HepG2 (cell line): ENCODE data around the gene TAS1R1. TPM values are rescaled to one million over a fixed set of nuclear protein-coding genes. Genes with fewer than 3 reads are reported as not detected.

Experiments used
- FIP1L1 ChIP-seq: fragments of 200-400 bp; formaldehyde crosslinking; IDR thresholded peaks from 2 replicates; pipeline ENCODE4 v1.6.1; 2018; ENCODE audit warnings: low read depth, mild to moderate bottlenecking, low read length, moderate library complexity, borderline replicate concordance; ENCODE audit not compliant: insufficient read depth
- HNF4A ChIP-seq: sonication (generic); formaldehyde crosslinking; IDR thresholded peaks from 2 replicates; pipeline ENCODE4 v1.4.0; 2020; ENCODE audit warnings: missing genetic modification reagents
- KDM6A ChIP-seq: IDR thresholded peaks from 2 replicates; pipeline ENCODE4 v1.6.1; 2016; ENCODE audit warnings: low read depth
- NKX3-1 ChIP-seq: sonication (generic); formaldehyde crosslinking; IDR thresholded peaks from 2 replicates; pipeline ENCODE4 v1.5.0; 2020; ENCODE audit warnings: missing genetic modification reagents
- POGK ChIP-seq: sonication (generic); formaldehyde crosslinking; conservative IDR thresholded peaks from 2 replicates; pipeline ENCODE4 v1.8.0; 2022; ENCODE audit warnings: mild to moderate bottlenecking, moderate library complexity, missing genetic modification reagents
- ZFP37 ChIP-seq: sonication (generic); formaldehyde crosslinking; IDR thresholded peaks from 2 replicates; pipeline ENCODE4 v1.4.0; 2020; ENCODE audit warnings: missing genetic modification reagents, borderline replicate concordance
- ZNF589 ChIP-seq: sonication (generic); formaldehyde crosslinking; conservative IDR thresholded peaks from 2 replicates; pipeline ENCODE4 v1.8.0; 2022; ENCODE audit warnings: mild to moderate bottlenecking, moderate library complexity, missing genetic modification reagents
- ZNF639 ChIP-seq: conservative IDR thresholded peaks from 2 replicates; pipeline ENCODE4 v1.6.1; 2018; ENCODE audit warnings: missing genetic modification reagents
- ZSCAN30 ChIP-seq: sonication (generic); formaldehyde crosslinking; IDR thresholded peaks from 2 replicates; pipeline ENCODE4 v1.5.0; 2020; ENCODE audit warnings: mild to moderate bottlenecking, missing genetic modification reagents
- polyA plus RNA-seq, 8 experiments: library from polyadenylated mRNA; depleted of rRNA in 3 of 8; stranded (reverse) in 7 of 8; unstranded in 1 of 8; fragments of >200 nt; fragmentation: Illumina TruSeq in 4 of 8; extraction: Trizol in 4 of 8; gene quantifications; 2 replicates each; pipeline versions ENCODE4 v1.2.1 to v1.2.3, GENCODE V29; 2011 to 2016; ENCODE audit warnings: low read depth in 4 of 8, missing spikeins in 1 of 8, mixed read lengths in 1 of 8; ENCODE audit not compliant: insufficient read depth in 1 of 8
- total RNA-seq, 5 experiments: library from RNA; depleted of rRNA; stranded (reverse); fragments of >200 nt; fragmentation: Illumina TruSeq; extraction: Trizol; gene quantifications; 2 replicates each; pipeline ENCODE4 v1.2.3, GENCODE V29; 2016; ENCODE audit warnings: low read depth in 1 of 5
- TF ChIP-seq, protein P1 (sequence below): sonication (generic); formaldehyde crosslinking; IDR thresholded peaks from one replicate; pipeline ENCODE4 v1.5.1; 2020; ENCODE audit warnings: mild to moderate bottlenecking, missing genetic modification reagents; ENCODE audit errors: not compliant biosample characterization
- TF ChIP-seq, protein P2 (sequence below): sonication (generic); formaldehyde crosslinking; IDR thresholded peaks from 2 replicates; pipeline ENCODE4 v1.5.0; 2020; ENCODE audit warnings: mild to moderate bottlenecking, missing genetic modification reagents
- TF ChIP-seq, protein P3 (sequence below): sonication (generic); formaldehyde crosslinking; conservative IDR thresholded peaks from 2 replicates; pipeline ENCODE4 v1.4.0; 2020; ENCODE audit warnings: missing genetic modification reagents

The TAS1R1 gene
- total and polyA plus RNA-seq, 2 of the 13 experiments (the other 11 are each of a cell fraction or from before 2014, with no cell fraction given), result 1.4 to 1.6 TPM

- TF ChIP-seq, protein P1, sequence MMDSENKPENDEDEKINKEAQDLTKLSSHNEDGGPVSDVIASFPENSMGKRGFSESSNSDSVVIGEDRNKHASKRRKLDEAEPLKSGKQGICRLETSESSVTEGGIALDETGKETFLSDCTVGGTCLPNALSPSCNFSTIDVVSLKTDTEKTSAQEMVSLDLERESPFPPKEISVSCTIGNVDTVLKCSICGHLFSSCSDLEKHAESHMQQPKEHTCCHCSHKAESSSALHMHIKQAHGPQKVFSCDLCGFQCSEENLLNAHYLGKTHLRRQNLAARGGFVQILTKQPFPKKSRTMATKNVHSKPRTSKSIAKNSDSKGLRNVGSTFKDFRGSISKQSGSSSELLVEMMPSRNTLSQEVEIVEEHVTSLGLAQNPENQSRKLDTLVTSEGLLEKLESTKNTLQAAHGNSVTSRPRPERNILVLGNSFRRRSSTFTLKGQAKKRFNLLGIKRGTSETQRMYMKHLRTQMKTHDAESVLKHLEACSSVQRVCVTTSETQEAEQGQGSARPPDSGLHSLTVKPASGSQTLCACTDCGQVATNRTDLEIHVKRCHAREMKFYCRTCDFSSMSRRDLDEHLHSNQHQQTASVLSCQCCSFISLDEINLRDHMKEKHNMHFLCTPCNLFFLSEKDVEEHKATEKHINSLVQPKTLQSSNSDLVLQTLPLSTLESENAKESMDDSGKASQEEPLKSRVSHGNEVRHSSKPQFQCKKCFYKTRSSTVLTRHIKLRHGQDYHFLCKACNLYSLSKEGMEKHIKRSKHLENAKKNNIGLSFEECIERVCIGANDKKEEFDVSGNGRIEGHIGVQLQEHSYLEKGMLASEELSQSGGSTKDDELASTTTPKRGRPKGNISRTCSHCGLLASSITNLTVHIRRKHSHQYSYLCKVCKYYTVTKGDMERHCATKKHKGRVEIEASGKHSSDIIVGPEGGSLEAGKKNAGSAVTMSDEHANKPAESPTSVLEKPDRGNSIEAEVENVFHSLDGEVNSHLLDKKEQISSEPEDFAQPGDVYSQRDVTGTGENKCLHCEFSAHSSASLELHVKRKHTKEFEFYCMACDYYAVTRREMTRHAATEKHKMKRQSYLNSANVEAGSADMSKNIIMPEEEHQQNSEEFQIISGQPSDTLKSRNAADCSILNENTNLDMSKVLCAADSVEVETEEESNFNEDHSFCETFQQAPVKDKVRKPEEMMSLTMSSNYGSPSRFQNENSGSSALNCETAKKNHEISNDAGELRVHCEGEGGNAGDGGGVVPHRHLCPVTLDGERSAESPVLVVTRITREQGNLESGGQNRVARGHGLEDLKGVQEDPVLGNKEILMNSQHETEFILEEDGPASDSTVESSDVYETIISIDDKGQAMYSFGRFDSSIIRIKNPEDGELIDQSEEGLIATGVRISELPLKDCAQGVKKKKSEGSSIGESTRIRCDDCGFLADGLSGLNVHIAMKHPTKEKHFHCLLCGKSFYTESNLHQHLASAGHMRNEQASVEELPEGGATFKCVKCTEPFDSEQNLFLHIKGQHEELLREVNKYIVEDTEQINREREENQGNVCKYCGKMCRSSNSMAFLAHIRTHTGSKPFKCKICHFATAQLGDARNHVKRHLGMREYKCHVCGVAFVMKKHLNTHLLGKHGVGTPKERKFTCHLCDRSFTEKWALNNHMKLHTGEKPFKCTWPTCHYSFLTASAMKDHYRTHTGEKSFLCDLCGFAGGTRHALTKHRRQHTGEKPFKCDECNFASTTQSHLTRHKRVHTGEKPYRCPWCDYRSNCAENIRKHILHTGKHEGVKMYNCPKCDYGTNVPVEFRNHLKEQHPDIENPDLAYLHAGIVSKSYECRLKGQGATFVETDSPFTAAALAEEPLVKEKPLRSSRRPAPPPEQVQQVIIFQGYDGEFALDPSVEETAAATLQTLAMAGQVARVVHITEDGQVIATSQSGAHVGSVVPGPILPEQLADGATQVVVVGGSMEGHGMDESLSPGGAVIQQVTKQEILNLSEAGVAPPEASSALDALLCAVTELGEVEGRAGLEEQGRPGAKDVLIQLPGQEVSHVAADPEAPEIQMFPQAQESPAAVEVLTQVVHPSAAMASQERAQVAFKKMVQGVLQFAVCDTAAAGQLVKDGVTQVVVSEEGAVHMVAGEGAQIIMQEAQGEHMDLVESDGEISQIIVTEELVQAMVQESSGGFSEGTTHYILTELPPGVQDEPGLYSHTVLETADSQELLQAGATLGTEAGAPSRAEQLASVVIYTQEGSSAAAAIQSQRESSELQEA (CRISPR knock-in tag), result no peak
- no peak for TF ChIP-seq ZSCAN30 (CRISPR knock-in tag)
- peak; percentile 98 for TF ChIP-seq ZNF639 (CRISPR knock-in tag)
- TF ChIP-seq, protein P2, sequence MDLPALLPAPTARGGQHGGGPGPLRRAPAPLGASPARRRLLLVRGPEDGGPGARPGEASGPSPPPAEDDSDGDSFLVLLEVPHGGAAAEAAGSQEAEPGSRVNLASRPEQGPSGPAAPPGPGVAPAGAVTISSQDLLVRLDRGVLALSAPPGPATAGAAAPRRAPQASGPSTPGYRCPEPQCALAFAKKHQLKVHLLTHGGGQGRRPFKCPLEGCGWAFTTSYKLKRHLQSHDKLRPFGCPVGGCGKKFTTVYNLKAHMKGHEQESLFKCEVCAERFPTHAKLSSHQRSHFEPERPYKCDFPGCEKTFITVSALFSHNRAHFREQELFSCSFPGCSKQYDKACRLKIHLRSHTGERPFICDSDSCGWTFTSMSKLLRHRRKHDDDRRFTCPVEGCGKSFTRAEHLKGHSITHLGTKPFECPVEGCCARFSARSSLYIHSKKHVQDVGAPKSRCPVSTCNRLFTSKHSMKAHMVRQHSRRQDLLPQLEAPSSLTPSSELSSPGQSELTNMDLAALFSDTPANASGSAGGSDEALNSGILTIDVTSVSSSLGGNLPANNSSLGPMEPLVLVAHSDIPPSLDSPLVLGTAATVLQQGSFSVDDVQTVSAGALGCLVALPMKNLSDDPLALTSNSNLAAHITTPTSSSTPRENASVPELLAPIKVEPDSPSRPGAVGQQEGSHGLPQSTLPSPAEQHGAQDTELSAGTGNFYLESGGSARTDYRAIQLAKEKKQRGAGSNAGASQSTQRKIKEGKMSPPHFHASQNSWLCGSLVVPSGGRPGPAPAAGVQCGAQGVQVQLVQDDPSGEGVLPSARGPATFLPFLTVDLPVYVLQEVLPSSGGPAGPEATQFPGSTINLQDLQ (CRISPR knock-in tag), result 0 out of 2 replicates have a peak, but pooled peaks have one; percentile 40
- TF ChIP-seq, protein P3, sequence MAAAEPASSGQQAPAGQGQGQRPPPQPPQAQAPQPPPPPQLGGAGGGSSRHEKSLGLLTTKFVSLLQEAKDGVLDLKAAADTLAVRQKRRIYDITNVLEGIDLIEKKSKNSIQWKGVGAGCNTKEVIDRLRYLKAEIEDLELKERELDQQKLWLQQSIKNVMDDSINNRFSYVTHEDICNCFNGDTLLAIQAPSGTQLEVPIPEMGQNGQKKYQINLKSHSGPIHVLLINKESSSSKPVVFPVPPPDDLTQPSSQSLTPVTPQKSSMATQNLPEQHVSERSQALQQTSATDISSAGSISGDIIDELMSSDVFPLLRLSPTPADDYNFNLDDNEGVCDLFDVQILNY (CRISPR knock-in tag), result peak; percentile 58
- TF ChIP-seq FIP1L1, result no peak
- TF ChIP-seq POGK, result peak; percentile 82
- no peak for TF ChIP-seq ZFP37 (CRISPR knock-in tag)
- TF ChIP-seq NKX3-1, result no peak
- TF ChIP-seq HNF4A, result no peak
- no peak for TF ChIP-seq ZNF589 (CRISPR knock-in tag)
- no peak for TF ChIP-seq KDM6A (CRISPR knock-in tag)
Observed at GRCh38 chr1:6613361-6614018, 58.4 kb downstream of the TAS1R1 start, which contains the start of gene PHF13 (continued).
